HG02763 (cell line): ENCODE measurements around the gene CCDC112.

ENCODE experiments used
- ATAC-seq: cut with Tn5 transposase; IDR thresholded peaks from one replicate; pipeline ENCODE4 v1.9.1; 2021; ENCODE audit warnings: mild to moderate bottlenecking, moderate library complexity; ENCODE audit not compliant: unreplicated experiment

The CCDC112 gene

GRCh38 chr5:115317736-115318135 lies 21.3 kb upstream of the CCDC112 start:
- no peak for ATAC-seq

GRCh38 chr5:115317320-115317719 lies 20.9 kb upstream of the CCDC112 start:
- ATAC-seq = no peak

DNA sequence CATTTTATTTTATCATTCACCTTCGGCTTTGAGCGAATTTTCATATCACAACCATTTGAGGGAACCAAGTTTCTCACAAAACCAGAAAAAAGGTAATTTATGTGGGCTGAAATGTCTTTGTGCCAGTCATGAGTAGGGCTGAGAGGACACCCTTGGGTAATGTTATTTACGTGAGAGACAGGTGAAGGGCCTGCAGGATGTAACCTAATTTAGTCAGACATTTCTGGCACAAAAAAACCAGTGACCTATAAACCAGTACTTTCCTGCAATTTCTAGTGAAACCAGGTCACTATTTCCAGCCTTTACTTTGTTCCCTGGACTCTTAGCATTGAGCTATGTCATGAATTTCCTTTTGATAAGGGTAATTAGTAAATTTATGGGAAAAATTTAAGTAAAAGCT lies 17.2 kb upstream of the CCDC112 start:
- ATAC-seq = no peak

DNA sequence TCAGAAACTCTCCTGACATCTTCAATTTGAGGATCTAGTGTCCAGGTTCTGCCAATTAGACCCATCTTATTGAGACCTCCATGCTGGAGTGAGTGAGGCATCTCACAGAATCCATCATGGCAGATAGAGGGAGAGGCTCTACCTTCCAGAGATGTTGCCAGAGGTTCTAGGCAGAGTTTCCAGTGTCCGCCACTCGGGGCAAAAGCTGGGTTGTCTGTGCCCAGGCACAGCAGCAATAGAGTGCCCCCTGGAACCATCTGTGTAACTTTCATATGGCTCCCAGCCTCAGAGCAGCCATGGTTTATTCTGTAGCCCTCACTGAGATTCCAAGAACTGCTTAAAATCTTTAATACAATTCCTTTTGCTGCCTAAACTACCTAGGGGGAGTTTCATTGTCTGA lies 16.6 kb upstream of the CCDC112 start:
- no peak for ATAC-seq

DNA sequence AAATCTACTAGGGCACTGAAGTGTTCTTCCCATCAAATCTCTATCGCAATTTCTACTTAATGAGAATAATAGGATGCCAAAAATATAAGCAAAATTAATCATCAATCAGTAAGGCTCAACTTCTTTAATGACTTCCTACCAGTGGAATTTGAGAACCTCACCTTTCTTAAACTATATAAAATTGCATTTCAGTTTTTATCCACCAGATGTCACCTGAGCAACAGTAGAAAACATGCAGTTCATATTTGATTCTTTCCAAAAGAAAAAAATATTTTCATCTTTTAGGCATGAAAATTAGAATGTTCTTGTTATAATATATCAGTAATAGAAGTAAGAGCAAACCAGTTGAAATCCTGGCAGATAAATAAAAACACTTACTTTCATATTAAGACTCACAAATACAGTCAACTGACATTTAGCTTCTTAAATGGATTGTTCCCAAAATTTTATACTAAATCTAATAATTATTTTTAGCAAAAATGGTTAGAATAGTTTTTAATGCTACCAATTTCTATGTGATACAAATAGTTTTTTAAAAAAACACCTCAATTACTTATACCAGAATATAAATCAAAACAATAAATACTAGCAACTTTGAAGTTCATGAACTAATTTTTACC lies 13.4 kb upstream of the CCDC112 start:
- ATAC-seq = no peak

DNA sequence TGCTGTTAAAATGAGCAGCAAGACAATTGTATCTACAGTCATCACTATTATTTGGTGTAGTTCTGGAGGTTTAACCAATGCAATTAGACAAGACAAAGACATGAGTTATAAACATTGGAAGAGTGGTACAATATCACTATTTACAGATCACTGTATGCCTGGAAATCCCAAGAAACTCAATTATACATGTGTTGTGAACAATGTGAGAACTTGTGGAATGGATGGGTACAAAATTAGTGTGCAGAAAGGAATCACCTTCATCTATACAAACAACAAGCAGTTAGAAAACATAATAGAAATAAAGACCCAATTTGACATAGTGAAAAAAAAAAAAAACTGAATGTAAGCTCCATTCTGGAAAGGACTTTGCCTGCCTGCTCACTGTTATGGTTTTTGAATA lies 12.4 kb upstream of the CCDC112 start:
- ATAC-seq = no peak

GRCh38 chr5:115306011-115306536 lies 9.6 kb upstream of the CCDC112 start:
- no peak for ATAC-seq

- ATAC-seq = no peak
Observed at GRCh38 chr5:115304496-115304895, 8.0 kb upstream of the CCDC112 start.

GRCh38 chr5:115298811-115299210 lies 2.4 kb upstream of the CCDC112 start:
- no peak for ATAC-seq

DNA sequence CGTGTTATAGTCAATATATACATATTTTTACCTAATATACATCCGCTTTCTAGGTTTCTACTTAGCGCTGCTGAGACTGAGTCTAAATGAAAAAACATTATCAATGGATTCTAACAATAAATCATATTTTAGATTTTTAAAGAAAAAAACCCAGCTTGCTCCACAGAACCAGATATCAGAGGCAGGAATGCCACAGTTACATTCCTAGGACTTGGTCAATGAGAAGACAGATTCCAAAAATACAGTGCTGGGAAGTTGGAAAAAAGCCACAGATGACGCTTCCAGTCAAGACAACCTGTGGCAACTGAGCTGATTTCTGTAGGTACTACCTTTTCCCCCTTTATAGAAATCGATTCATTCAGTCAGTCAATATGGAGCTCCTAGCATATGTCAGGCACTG lies 577 bp upstream of the CCDC112 start:
- no peak for ATAC-seq

DNA sequence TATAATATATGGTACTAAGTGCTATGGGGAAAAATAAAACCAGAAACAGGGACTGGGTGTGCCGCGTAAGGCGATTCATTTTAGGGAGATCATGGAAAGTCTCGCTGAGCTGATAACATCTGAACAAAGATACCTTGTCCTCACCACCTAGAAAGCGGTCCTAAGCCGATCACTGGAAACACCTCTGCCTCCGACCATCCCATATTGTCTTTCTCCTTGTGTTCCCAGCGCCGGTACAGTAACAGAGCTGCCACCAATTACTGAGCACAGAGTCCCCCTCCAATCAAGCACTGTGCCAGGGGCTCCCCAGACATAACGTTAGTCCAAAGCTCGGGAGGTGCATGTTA lies 704 bp downstream of the CCDC112 start:
- peak; percentile 9 for ATAC-seq

- ATAC-seq = no peak
Observed at GRCh38 chr5:115291397-115291796, 5.1 kb downstream of the CCDC112 start.

GRCh38 chr5:115289104-115289503 lies 7.3 kb downstream of the CCDC112 start:
- no peak for ATAC-seq

GRCh38 chr5:115284021-115284420 lies 12.4 kb downstream of the CCDC112 start:
- no peak for ATAC-seq

DNA sequence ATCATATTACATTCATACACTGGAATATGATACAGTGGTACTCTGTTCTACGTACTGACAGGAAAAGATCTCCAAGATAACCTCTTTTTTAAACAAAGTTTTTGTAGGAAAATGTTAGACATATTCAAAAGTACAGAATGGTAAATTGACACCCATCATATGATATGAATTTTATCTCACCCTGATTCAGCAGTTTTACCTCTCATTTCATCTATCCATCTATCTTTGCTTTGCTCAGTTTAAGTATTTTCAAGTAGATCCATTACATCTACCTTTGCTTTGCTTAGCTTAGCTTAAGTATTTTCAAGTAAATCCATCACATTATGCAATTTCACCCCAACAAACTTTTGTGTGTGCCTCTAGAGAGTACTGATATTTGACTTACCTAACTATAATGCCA lies 14.3 kb downstream of the CCDC112 start:
- ATAC-seq = no peak

- ATAC-seq = no peak
Observed at GRCh38 chr5:115274584-115274983, 21.9 kb downstream of the CCDC112 start.

DNA sequence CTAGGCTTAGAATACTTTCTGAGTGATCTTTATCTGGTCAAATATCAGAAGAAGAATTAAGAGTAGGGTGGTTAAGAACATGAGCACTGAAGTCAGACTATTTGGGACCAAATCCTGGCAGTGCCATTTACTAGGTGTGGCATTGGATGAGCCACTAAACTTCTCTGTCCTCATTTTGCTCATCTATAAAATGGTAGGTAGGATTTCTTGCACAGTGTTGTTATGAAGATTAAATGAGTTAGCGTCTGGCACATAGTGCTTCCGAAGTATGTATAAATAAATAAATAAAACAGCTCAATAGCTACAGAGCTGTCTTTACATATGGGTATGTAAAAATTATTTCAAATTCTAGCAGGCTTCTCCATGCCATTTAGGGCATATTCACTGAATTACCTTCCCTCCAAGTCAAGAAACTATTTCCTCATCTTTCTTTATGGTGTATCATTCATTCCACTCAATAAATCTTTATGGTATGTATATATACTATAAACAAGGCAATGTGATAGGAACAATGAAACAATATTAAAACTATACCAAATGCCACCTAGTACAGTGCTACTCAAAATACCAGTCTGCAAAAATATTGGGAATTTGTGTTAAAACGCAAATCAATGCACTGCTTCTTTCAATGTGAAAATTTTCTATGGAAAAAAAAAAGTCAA lies 24.0 kb downstream of the CCDC112 start:
- no peak for ATAC-seq

DNA sequence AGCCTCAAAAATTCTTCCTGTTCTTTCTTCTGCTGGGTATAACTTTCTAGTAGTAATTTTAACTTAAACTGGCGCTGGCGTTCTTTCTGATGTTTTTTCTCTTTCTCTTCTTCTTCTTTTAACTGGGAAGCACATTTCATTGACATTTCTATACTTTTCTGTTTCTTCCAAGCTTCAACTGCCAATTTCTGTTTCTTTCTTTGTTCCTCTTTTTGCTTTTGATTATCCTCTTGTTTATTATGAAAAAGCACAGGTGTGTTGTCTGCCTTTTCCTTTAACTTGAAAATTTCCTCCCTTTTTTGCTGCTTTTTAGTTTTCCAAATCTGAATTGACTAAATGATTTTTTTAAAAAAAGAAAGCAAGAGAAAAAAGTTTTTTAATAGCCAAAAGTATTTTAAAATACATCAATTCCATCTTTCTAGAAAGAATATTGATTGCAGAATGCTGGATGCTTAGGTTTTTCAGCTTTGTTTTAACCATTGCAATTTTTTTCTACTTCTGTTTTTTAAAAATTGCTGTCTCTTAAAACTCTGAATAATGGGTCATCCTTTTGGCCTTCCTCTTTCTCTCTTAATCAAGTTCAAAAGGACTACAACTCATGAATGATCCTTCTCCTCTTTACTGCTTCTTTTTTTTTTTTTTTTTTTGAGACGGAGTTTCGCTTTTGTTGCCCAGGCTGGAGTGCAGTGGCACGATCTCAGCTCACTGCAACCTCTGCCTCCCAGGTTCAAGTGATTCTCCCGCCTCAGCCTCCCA lies 25.0 kb downstream of the CCDC112 start:
- no peak for ATAC-seq

DNA sequence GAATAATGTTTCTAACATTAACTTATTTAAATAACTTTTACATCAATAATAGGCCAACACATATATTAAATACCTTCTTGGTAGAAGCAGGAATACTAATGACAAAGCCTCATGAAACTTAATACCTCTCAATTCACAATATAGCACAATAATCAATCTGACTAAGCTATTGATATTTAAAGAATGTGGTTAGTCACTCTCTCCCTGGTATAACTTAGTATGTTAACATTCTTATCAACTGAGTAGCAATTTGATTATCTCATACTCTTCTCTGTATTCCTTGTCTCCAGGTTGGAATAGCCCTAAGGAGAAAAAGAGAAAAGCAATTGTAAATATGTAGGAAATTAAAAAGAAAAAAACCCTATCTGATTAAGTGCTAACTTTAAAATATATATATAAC lies 28.8 kb downstream of the CCDC112 start:
- no peak for ATAC-seq

GRCh38 chr5:115265220-115265619 lies 31.2 kb downstream of the CCDC112 start:
- ATAC-seq = no peak

DNA sequence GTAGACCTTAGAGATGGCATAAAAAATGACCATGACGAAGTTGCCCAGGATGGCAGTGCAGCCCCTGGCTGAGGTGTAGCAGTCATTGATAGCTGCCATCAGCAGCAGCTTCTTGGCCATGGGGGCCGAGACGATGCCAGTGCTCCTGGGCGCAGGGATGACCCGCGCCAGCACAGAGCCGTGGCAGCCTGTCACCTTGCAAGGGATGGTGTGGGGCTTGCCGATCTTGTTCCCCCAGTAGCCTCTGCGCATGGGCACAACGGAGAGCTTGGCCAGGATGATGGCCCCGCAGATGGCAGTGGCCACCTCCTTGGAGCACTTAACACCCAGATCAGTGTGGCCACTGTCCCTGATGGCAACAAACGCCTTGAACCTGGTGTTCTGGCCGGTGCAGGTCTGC lies 31.7 kb downstream of the CCDC112 start:
- no peak for ATAC-seq

DNA sequence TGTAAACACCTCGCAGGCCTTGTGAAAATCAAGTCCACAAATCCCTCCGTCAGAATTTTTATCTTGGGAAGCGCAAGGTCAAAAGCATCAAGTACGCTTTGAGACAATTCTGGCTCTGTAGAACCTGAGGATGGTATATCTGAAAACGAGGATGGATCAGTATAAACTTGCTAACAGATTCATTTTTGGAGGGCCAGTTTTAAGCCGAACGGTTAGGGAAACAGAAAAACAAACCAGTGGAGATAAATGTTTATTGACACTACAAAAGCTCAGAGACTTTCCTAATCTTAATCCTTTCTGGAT lies 33.4 kb downstream of the CCDC112 start:
- ATAC-seq = no peak
